SK-N-SH (cell line): ENCODE results near the gene ZSCAN10.

ENCODE experiments used
- CTCF ChIP-seq: fragments of 200-600 bp; sonication (generic); IDR thresholded peaks from 2 replicates; pipeline ENCODE4 v1.6.1; 2017; ENCODE audit warnings: antibody characterized with exemption, mild to moderate bottlenecking, moderate library complexity
- EZH2phosphoT487 ChIP-seq: fragments of 200-600 bp; sonication (generic); IDR thresholded peaks from 2 replicates; pipeline ENCODE4 v1.6.1; 2017; ENCODE audit warnings: low read depth, mixed run types, mild to moderate bottlenecking, antibody characterized with exemption, moderate library complexity, borderline replicate concordance
- TAF1 ChIP-seq: IDR thresholded peaks from 2 replicates; pipeline ENCODE4 v1.6.1; 2012; ENCODE audit warnings: low read depth, mild to moderate bottlenecking, low read length, moderate library complexity, borderline replicate concordance
- TEAD4 ChIP-seq: IDR thresholded peaks from 2 replicates; pipeline ENCODE4 v1.4.0; 2012; ENCODE audit warnings: mild to moderate bottlenecking, borderline replicate concordance; ENCODE audit not compliant: insufficient read depth

DNA sequence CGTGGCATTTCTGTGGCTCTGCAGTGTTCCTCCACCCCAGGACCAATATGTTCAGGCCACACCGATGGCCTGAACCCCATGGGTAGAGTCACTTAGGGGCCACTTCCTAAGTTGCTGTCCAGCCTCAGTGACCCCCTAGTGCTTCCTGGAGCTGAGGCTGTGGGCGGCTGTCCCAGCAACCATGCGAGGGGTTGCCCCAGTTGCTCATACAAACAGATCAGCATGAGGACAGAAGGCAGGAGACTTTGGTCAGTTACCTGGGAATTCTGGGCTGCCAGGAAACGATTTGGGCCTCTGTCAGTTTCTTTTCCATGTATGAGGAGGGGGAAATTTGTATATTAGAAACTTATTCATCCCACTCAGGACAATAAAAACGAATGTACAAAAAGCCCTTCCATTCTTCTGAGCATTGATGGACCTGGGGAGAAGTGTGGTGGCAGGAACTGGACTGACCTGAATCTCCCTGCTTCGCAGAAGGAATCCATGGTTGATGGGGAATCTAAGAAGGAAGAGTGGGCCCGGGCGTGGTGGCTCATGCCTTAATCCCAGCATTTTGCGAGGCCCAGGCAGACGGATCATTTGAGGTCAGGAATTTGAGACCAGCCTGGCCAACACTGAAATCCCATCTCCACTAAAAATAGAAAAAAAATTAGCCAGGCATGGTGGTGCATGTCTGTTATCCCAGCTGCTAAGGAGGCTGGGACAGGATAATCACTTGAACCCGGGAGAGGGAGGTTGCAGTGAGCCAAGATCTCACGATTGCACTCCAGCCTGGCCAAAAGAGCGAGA is 38.6 kb downstream of the ZSCAN10 start:
- TF ChIP-seq CTCF (no peak), TEAD4 (no peak), TAF1 (no peak), EZH2phosphoT487 (no peak)
